ENCODE measurements around the gene RP2.

RP2 gene

DNA sequence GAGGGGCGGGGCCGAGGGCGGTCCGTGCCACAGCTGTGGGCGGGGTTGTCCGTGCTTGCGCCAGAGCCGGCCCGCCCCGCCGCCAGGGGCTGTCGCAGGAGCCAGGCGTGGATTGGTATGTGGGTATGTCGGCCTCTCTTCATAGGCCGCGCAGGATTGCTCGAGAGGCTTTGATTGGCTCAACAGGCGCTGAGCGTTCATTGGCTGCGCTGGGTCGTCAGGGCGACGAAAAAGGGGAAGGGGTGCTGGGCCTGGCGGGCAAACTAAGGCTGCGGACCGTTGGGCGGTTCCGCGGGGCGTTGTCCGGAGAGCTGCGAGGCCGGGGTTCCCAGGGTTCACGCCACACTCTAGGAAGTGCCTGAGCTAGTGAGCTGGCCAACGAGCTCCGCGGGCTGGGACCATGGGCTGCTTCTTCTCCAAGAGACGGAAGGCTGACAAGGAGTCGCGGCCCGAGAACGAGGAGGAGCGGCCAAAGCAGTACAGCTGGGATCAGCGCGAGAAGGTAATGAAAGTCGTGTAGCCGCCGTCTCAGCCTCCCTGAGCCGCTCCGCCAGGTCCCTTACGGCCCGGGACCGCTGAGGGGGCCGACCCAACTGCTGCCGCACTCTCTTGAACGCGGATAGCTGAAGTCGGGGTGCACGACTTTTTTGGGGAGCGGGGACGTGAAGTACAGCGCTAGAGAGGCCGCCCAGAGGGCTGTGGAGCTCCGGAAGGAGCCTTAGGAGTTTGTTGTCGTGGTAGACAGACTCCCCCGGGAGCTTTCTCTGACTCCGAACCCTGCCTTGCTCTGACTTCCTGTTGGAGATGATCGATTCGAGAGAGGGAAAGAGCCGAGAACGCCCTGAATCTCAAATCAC lies at the start of gene RP2:
RP2 (plus strand) TSS at position 343 of the 857 bp plus-strand sequence; CDS start at position 401, 58 bp downstream.
- peak; percentile 88 for DNase-seq

DNA sequence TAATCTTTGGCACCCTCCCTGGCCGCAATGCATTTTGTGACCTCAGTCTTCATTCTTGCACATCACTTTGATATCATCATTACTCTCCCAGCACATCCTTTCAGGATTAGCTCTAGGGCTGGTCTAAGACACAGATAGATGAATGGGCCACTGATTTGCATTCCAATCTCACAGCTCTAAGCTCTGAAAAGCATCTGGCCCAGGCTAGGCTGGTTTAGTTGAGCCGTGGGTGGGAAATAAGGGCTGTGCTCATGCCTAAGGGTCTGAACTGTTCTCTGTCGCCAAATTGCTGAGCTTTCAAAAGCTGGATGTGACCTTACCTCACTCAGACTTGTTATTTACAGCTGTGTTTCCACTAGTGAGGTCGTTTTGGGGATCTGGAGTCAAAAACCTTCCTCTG lies 47.9 kb upstream of the RP2 start:
- no peak for DNase-seq

DNA sequence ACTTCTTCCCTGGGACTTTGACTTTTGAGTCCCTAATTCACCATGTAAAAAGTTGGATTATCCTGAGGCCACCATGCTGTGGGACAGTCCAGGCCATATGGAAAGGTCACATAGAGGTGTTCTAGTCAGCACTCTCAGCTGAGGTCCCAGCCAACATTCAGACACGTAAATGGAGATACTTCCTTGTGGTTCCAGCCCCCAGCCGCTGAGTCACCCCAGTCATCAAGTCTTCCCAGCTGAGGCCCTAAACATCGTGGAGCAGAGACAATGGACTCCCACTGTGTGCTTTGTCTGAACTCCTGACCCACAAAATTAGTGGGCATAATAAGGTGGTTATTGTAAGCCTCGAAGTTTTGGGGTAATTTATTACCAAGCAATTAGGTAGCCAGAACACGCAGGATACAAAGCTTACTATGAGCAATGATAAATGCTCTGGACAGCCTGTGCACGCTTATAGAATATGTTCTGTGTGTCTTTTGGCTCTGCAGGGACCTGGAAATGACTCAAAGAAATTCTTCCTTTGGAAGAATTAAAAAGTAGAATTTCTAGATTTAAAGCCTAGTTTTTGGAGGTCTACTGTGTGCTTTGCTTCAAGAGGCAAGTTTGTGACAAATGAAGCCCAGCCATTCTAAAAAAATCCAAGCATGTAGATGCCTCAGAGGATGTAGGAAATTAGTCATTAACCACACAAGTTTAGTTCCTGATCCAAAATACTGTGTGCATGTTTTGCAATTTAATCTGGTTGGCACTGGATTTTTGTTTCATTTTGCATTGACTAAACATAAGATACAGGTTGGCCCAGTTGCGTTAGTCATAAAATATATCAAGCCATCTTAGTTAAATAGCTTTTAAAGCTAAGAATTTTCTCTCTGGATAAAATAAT lies 44.7 kb upstream of the RP2 start:
- no peak for DNase-seq

DNA sequence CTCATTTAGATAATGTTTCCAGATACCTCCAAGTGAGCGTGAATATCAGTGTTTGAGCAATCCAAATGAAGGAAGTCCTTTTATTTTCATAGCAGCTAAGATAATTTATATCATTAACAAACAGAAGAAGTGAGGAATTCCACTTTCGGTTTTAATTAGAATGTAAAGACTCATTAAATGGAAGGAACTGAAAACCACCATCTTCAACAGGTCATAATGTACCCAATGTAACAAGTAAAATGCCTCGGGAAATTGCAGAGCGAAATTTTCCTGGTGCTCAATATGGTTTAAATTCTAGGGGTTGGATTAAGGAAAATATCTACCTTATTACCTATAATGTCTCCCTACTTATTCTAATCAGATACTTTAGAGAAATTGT lies 44.0 kb upstream of the RP2 start:
- DNase-seq = no peak

DNA sequence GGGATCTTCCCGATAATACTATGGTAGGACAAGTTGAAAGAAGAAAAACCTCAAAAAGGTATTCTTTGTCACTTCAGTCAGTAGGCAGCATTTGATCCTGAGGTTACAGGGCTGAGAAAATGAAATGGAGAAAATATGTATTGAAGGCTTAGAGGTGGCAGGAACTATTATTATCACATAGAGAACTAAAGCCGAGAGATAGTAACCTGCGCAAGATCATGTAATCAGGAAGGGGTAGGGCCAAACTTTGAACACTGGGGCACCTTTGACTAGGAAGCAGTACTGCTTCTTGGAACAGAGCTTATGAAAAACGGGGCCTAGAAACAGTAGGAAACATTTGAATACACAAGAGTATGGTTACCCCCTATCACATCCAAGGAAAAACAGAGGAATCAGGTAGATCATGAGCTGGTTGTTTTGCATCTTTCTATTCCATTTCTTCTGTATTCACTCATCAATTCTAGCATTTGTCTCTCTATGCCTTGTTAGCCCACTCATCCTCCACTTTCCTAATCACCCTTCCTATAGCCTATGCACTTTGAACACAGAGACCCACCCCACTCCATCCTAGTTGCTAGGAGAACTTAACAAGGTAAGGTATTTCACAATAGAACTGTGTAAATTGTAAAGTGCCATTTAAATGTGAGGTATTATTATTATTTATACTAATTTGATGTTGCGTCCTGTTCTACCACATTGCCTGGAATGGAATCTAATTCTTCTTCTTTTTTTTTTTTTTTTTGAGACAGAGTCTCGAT lies 43.3 kb upstream of the RP2 start:
- DNase-seq = no peak

DNA sequence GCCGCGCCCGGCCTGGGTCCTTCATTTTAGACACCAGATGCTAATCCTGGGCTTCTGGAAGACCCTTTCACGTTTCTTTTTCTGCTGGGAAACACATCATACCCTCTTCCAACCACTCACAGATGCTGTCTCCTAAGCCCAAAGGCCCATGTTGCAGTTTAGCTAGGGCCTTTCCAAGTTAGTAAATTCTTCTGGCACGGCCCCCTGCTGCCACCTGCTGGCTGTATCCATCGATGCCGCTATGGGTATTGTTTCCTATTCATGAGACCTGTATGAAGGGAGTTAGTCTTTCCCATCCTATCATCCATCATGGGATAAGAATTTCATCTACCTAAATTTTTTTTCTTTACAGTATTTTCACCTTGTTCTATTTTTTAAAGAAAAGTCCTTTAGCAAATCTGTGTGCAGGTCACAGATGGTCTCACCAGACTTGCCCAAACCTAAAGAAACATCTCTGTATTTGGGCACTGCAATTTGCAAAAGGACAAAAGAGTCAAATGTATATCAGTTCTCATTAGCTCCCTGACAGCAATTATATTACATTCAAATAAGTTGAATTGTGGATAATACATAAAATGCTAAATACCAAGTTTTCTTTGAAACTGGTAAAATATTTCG lies 40.2 kb upstream of the RP2 start:
- peak; percentile 81 for DNase-seq

DNA sequence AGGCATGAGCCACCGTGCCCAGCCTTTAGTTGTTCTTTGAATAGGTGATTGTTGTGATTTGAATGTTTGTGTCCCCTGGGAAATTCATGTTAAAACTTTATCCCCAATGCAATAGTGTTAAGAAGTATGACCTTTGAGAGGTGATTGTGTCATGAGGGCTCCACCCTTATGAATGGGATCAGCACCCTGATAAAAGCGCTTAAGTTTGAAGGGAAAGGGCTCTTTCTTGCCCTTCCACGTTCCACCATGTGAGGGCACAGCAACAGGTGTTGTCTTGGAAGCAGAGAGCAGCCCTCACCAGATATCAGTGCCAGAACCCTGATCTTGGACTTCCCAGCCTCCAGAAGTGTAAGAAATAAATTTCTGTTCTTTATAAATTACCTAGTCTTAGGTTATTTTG lies 33.7 kb upstream of the RP2 start:
- DNase-seq = no peak

DNA sequence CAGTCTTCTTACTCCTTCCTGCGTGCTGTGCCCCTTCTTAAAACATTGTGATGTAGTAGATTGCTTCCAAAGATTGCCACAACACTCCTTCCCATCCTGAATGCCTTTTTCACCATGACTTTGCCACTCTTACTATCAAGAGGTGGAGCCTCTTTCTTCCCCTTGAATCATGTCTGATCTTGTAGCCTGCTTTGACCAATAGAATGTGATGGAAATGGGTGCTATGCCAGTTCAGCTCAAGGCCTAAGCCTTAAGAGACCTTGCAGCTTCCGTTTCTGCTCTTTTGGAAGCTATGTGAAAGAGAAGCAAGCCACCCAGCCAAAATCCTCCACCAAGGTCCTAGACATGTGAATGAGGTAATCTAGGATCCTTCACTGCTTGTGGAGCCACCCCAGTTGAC lies 31.6 kb upstream of the RP2 start:
- no peak for DNase-seq

DNA sequence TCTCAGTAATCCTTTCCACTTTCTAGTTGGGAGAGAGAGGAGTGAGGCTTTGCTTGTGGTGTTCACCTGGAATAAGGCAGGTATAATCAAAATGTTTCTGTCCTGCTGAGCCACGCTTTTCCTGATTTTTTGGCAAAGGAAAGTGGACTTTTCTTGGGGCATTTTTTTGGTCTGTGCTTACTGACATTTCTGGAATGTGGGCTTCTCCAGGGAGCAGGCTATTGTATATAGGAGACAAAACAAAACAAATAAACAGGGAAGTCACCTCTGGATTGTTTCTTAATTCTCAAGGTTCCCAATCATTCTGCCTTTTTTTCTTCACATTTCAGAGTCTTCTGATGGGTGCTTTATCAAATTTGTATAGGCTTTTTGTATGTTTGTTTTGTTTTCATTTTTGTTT lies 25.7 kb upstream of the RP2 start:
- no peak for DNase-seq

DNA sequence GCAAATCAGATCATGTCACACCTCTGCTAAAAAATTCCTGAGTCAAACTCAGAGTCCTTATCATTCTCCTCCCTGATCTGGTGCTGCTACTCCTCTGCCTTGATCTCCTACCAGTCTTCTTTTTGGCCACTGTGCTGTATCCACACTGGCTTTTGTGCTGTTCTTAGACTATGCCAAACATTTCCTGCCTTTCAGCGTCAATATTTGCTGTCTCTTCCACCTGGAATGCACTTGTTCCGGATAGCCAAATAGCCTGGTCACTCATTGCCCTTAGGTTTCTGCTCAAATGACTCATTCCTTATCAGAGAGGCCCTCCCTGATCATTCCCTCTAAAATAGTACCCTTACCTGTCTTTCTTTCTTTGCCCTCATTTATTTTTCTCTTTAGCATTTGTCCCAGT lies 24.4 kb upstream of the RP2 start:
- no peak for DNase-seq

DNA sequence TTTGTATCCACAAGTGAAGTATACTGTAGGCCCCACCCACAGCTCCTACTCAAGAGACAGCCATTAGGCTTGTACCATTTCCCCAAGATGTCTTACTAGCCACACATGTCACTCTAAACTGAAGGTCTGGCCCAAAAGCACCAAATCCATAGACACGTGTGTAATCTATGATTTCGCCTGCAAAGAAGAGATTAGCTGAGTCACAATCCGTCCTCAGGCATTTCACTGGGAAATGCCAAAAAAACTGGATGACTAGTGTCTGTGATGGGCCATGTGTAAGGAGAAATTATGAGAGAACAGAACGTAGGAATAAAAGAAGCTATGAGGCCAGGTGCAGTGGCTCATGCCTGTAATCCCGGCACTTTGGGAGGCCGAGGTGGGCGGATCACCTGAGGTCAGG lies 21.9 kb upstream of the RP2 start:
- DNase-seq = no peak

DNA sequence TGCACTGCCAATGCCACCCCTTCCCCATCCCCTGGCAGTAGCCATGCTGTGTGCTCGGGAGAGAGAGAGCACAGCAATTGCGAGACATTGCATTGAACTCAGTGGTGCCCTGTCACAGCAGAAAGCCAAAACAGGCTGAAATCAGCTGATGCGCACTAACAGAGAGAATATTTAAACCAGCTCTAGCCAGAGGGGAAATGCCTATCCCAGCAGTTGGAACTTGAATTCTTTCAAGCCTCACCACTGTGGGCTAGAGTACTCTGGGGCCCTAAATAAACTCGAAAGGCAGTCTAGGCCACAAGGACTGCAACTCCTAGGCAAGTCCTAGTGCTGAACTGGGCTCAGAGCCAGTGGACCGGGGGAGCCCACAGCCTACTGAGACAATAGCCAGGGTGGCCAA lies 17.7 kb upstream of the RP2 start:
- DNase-seq = no peak

DNA sequence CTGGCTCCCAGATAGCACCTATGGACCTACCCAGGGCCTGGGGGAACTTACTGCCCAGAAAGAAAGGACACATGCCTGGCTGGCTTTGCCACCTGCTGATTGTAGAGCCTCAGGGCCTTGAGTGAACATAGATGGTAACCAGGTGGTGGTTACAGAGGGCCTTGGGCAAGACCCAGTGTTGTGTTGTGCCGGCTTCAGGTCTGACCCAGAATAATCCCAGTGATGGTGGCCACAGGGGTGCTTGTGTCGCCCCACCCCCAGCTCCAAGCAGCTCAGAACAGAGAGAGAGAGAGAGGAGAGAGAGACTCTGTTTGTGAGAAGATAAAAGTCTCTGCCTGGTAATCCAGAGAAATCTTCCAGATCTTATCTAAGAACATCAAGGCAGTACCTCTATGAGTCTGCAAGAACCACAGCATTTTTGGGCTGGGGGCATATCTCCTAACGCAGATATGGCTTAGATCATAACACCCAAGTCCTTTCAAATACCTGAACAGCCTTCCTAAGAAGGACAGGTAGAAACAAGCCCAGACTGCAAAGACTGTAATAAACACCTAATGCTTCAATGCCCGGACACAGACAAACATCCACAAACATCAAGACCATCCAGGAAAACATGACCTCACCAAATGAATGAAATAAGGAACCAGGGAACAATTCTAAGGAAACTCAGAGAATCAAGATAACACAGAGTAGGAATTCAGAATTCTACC lies 16.3 kb upstream of the RP2 start:
- DNase-seq = no peak

DNA sequence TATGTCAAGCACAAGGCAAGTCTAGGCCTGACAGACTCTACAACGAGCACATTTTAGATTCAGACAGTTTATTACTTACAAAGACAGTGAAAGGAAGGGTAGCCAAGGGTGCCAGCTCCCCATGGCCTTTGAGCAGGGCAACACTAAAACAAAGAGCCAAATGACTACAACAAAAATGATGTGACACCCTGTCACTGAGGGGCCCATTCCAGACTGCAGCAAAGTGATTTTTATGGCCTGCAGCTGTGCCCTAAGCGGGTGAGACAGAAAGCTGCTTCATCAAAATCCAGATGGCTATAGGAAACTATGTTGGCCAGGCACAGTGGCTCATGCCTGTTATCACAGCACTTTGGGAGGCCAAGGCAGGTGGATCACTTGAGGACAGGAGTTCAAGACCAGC lies 13.4 kb upstream of the RP2 start:
- no peak for DNase-seq

DNA sequence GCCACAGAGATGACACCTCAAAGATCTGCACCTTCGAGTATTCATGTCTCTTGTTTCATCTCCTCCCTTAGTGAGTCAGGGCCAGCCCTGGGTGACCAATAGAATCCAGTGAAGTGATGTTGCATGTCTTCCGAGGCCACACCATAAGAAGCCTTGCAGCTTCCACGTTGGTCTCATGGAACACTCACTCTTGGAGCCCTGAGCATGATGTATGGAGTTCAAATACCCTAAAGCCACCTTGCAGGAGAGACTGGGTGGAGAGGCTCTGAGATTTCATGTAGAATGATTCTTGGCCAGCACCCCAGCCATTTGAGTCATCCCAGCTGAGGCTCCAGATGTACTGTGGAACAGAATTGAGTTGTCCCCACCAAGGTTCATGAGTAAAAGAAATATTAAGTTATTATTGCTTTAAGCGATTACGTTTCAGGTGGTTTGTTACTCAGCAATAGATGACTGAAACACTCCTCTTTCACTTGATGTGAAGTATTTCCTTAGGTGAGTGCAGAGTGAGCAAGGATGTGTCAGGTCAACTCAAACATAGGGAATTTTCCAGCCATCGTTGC lies 5.0 kb upstream of the RP2 start:
- DNase-seq = no peak

DNA sequence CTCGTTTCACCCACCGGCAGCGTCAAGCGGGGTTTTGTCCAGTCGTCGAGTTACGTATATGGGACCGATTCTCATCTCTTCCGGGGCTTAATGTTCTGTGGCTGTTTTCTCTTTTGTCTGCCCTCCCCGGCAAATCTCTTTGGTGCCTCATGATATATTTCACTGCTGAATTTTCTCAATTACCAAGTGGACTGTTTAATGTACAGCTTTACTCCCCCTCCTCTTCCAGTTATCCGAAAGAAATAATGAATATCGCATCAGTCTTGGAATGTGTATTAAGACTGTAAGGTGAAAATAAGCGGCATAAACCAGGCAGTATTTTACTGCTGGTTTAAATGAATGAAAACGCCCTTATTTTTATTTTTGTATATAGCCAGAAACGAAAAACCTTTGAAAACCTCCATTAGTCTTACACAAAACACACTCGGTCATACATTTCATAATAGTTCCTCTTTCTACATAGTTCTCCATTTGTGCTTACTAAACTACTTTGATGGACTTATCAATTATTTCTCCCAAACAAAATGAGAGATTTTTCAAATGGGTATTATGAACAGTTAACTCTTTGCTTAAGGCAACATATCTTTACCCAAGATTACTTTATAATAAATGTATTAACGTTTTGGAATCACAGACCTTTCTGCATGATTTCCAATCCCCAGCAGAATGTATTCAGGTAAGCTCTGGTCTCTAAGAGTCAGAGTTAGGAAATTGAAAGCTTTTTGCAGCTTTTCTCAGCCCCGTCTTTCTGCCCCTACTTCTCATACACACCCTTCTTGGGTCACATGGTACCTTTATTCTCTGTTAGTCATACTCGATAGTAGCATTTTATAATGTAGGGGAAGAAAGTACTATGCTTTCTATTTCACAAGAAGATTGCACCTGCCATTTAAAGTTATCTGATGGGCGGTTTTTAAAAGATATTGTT lies 979 bp downstream of the RP2 start:
- DNase-seq = no peak

DNA sequence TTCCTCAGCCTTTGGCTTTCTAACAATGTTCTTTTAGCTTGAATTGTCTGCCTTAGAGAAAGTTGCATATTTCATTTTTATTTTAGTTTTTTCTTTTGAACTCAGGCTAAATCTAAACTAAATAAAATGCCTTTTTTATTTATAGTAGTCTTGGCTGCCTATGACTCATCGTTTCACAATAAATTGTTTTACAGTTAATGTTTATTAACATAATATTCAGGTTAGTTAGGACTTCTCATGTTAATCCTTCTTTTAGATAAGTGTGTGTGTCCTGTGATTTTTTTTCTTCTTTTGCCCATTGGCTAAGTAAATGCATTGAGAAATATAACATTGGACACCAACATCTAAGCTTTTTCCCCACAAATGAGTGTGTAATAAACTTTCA lies 1.6 kb downstream of the RP2 start:
- DNase-seq = no peak

DNA sequence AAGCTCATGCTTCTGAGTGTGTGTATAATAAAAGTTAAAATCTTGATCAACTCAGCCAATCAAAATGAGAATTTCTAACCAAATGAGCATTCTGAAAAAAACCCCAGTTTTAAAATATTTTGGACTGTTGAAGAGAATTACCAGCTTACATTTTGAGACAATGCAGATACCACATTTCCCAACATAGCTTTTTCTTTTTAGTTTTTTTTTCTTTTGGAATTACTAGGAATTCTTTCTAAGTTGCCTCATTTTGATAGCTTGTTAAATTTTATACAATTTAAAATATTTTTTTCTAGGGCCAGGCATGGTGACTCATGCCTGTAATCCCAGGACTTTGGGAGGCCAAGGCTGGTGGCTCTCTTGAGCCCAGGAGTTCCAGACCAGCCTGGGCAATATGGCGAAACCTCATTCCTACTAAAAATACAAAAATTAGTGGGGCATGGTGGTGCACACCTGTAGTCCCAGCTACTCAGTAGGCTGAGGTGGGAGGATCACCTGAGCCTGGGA lies 2.2 kb downstream of the RP2 start:
- DNase-seq = no peak

DNA sequence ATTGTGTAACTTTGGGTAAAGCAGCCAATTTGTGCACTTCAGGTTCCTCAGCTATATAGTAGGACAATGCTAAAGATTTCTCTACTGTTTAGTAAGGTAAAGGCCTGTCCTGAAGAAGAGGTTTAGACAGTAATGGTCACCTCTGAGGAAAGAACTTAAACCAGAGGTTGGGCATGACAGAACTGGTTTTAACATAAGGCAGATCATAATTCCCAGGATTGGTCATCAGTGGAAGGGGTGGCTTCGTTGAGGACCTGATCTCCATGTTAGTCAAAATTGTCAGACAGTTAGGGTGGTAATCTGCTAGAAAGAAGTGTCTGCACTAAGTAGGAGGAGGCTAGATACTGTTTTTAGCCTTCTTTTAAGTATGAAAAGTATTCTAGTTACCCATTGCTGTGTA lies 4.1 kb downstream of the RP2 start:
- no peak for DNase-seq

DNA sequence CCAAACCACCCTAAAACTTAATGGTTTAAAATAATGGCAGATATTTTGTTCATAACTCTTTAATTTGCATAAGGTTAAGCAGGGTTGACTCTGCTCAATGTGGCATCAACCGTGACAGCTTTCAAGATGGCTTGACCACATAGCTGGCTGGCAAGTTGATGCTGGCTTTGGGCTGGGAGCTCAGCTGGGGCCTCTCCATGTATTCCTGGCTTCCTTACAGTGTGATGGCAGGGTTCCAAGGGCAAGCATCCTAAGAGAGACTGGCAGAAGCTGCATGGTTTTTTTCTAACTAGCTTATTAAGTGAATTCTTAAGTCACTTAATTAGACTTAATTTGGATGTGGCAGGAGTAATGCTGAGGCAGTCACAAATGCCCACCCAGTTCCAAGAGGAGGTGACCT lies 4.5 kb downstream of the RP2 start:
- no peak for DNase-seq

DNA sequence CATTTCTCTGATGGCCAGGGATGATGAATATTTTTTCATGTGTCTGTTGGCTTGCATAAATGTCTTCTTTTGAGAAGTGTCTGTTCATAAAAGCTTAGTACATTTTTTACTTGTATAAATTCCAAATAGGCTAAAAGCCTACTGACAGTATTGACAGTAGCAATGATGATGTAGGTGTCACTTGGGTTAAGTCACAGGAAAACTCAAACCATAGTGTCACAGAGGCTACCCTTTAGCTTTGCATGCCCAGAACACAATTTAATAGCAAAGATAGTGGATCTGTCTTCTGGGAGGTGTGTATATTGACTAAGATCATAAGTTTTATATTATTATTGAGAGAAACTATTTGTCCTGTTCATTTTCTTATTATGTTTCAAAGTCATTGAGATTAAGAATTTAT lies 8.1 kb downstream of the RP2 start:
- no peak for DNase-seq
